GM18511 (cell line): Measurements from ENCODE around the gene THADA.

Experiments
- ATAC-seq: cut with Tn5 transposase; IDR thresholded peaks from one replicate; pipeline ENCODE4 v1.9.1; 2021; ENCODE audit warnings: mild to moderate bottlenecking, moderate library complexity; ENCODE audit not compliant: unreplicated experiment

THADA gene

DNA sequence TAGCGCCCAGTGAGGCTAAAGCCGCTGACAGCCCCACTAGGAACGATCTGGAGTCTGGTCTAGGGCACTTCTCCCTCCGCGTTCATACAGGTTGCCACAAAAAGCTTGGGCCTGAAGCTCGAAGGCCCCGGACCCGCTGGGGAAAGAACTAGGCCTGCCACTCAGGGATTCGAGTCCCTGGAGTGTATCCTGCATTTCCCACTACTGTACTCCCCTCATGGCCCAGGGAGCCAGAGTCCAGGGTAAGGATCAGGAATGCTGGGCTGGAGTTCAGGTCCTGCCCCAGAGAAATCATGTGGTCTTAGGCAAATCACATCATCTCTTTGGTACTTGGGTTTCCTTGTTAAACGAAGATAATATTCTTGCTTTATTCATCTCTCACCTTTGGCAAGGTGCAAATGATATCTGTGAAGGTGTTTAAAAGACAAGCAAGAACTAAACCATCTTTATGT is 368.0 kb downstream of the THADA start:
- no peak for ATAC-seq

DNA sequence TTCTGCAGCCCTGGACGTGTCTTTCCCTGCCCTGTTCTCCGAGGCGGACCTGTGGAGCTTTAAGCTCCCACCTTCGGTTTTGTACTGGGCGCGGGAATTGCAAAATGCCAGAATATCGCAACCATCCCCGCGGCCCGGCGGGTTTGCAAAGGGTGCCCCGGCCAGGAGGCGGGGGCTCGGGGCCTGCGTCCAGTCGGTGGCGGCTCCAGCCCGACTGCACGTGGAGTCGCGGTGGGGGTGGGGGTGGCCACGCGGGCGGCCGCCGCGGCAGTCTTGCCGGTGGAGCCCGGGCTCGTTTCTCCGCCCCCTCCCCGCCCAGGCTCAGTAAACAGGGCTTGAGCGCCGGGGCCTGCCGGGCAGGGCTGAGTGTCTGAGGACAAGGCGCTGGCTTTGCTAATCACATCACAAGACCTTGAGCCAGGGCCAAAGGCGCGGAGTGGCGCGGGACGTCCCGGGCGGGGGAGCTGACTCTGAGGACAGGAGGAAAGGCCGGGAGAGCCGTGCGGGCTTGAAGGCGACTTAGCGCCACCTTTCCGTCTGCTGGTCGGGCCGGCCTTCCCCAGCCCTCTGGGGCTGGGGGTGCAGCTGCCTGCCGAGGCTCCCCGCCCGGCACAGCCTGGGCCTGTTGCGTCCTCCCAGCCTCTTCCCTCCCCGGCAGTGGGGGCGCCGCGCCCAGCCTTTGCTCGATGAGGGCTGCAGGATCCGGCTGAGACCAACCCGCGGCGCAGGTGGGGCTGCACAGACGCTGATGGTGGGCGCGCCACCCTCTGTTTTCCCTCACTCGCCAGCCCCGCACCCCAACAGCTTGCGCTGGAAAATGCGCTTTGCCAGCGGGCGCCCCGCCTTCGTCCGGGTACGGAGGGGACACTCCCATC is 368.6 kb downstream of the THADA start:
- peak; percentile 27 for ATAC-seq

DNA sequence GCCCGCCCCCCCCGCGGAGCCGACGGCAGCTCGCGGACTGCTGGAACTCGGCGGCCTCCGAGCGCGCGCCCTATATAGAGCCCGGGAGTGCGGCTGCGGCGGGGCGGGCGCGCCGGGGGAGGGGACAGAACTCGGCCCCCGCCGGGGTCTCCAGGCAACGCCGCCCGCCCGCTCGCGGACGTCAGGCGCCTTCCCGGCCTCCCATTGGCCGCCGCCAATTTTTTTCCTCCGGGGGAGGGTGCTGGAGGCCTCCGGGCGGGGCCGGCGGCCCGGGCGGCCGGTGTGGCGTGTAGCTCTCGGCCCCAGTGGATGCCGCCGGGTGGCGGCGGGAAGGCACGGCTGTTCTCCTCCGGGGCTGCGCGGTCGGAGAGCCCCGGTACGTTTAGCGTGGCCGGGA is 369.3 kb downstream of the THADA start, which contains the start of gene ZFP36L2:
TSS of gene ZFP36L2 (minus strand) at position 49 of the 397 bp plus-strand sequence. CDS start 291 bp downstream, outside the sequence.
- ATAC-seq, result peak; percentile 62

DNA sequence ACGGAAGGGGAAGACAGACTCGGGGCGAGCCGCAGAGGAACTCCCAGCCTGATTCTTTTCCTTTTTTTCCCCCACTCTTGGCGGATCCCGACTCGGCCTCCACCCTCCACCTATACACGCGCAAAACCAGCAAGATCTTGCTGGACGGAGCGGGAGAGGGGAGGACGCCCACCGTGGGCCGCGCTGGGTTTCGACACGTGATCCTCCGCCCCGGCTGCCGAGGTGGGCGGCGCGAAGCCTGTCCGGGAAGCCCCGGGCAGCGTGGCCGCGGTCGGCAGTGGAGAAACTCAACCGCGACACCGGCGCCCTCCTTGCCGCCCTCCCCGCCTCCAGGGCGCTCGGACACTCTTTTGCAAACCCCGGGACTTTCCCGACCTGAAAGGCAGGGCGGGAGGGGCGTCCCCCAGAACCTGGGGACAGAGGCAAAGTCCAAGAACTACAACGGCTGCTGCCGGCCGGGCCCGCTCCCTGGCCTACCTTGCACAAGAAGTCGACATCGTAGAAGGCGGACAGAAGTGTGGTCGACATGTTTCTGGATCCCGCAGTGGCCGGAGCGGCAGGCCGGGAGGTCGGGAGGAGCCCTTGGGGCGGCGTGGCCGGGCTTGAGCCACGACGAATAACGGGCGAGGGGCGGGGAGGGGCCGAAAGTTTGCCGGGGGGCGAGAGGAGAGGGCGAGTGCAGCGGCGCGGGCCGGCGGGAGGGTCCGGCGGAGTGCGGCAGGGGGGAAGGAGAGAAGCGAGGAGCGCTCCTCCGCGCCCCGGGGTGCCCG is 369.9 kb downstream of the THADA start:
- ATAC-seq, result peak; percentile 33

DNA sequence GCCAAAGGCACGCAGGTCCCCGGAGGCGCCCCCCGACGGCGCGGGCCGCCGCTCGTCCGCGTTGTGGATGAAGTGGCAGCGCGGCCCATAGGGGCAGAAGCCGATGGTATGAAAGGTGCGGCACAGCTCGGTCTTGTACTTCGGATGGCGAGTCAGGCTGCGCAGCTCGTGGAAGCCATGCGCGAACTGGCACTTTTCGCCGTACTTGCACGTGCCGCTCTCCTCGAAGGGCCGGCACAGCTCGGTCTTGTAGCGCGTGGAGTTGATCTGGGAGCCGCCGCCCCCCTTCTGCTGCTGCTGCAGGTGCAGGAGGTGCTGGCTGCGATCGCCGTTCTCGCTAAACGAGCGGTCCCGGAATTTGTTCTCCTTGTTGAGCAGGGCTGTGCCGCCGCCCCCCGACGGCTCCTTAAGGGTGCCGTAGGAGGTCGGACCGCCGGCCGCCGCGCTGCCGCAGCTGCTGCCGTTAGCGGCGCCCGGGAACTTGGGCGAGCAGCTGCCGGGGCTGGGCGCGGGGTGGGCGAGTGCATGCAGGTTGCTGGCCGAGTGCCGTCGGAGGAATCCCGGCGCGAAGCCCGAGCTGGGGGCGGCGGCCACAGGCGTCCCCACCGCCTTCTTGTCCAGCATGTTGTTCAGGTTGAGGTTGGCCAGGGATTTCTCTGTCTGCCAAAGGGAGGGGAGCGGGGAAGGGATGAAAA is 370.6 kb downstream of the THADA start:
- no peak for ATAC-seq

DNA sequence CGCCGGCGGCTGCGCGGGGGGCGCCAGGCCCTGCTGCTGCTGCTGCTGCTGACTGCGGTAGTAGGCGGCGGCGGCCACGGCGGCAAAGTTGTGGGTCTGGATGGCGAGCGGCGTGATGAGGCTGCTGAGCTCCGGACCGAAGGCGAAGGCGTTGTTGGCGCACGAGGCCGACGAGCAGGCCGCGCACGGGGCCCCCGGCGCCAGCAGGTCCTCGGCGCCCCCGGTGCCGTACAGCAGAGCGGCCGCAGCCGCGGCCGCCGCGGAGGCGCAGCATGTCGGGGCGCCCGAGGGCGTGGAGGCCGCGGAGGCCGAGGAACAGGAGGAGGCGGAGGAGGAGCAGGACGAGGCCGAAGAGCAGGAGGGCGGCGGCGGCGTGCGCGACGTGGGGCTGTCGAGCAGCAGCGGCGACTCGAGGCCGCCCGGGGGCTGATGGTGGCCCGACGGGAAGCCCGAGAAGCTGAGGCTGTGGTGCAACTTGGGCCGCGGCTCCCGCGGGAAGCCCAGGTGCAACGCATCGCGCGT is 371.2 kb downstream of the THADA start:
- ATAC-seq, result no peak

DNA sequence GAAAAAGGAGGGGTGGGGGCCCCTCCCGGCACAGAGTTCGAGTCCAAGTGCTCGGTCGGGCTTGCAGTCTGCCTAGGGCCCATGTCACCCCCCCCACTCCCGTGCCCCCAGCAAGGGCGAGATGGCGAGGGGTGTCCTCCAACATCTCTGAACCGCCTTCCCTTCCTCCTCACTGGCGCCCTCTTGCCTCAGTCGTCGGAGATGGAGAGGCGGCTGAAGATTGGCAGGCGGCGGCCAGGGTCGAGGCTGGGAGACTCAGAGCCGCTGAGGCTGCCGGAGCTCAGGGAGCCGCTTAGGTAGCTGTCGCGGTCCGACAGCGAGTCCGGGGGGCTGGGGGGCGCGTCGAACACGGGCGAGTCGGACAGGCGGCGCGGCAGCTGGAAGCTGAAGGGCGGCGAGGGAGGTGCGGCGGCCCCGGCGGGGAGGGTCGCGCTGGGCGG is 371.7 kb downstream of the THADA start:
- no peak for ATAC-seq

DNA sequence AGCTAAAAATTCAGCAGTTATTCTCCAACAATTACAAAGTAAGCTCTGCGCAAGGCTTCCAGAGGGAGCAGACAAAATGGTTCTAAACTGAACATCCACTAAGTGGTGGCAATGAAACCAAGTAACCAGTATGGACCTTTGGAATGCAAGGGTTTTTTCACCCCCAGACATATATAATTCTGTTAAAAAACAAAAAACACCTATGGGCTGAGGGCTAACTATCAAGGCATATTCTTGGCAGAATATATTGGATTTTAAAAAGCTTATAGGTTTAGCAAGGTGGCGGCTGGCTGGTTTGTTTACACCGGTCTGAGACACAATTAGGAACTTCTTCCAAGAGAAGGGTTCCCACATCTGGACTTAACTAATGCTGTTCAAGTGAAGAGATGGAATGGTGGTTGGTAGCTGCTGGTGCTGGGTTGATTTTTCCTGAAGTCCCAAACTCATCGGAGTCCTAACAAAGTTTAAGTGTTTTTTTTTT is 372.3 kb downstream of the THADA start:
- ATAC-seq, result no peak

DNA sequence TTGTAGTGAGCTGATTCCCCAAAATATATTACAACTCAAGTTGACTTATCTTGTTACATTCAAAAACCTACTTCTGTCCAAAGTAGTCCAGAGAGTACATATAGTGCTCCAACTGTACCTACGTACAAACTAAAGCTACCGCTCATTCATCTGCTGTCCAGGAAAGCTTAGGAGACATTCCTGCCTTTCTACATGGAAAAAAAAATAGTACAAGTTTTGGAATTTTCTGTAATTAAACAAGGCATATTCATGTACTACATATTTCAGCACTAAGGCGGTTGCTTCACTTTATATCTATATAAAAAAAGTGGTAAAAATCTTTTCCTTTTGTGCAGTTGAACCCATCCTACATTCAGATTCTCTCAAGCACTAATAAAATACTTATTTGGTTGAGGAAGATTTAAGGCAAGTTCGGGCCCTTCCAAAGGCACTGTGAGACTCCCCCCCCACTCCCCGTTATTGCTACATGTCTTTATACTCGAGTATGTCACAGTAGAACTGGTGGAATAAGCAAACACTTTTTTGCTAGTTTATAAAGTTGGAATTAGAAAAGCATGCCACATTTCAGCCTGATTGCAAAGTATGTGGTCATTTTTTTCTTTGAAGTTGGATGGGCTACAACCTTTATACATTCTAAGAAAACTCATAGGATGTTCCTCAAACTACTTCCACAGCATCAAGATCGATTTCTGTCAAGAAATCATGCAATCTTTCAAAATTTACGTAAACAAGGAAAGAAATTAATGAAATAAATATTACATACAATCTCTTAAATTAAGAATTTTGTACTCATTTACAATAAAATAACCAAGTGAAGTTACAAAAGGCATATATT is 373.1 kb downstream of the THADA start:
- ATAC-seq, result no peak

DNA sequence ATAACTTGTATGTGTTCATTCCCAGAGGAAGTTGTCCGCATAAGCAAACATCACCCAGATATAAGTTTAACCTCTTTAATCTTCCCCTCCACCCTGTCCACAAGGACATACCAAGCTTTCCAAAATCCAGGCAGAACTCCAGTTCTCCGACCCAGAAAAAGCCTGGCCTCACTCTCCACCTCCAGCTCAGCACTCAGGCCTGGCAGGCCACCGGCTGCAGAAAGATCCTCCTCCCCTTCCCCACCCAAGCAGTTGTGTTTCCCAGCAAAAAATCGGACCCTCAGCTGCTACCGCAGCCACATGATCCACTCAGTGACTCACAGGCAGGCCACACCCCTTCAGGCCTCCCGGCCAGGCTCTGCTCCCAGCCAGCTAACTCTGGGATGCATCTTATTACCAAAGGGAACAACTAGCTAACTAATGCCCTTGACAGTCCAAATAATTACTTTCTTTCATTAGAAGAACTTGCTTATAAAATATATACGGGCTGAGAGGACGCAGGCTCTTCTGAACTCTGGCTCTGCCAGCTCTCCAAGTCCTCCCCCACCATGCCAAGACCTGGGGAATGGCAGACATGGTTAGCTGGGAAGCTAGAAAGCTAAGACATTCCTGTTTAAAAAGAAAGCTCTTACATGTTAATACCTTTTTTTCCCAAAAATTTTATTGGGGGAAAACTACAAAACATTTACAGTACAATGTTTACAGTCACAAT is 373.9 kb downstream of the THADA start:
- no peak for ATAC-seq

DNA sequence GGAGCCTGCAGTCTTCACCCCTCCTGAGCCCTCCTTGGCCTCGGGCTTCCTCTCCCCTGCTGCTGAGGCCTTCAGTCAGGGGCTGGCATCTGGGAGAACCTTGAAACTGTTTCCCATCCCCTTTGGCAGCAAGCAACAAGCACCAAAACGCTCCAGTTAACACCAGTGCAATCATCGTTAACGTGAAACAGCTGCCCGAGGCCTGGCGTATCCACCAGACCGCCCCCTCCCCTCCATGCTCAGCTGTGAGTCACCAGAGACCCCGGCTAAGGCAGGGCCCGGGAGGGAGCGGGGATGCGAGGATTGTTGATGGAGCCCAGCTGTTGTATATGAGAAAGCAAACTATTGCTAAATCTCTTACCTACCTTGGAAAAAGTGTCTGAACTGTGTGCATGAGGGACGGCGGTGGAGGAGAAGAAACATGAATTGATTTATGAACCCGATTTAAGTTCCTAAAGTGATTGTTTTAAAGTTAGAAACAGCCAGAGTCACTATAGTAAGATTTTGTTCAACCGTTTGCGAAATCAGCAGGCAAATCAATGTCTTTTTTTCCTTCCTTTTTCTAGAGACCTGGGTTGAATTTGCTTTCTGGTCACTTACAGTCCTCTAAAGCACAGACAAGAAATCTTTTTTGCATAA is 374.6 kb downstream of the THADA start:
- no peak for ATAC-seq

DNA sequence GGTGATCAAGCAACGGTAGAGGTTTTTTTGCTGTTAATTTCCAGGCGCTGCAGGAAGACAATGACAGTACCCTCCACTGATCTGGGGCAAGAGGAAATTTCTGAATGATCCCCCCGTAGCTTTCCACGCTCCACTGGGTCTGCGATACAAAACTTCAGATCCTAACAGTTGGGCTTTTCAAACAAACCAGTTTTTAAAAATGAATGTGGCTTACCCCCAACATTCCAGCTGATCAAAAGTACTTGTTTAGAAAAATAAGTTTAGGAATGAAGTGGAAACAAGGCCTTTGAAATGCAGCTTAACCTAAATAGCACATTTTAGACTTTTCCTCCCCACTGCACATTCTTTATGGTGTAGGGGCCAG is 375.1 kb downstream of the THADA start:
- ATAC-seq, result no peak

DNA sequence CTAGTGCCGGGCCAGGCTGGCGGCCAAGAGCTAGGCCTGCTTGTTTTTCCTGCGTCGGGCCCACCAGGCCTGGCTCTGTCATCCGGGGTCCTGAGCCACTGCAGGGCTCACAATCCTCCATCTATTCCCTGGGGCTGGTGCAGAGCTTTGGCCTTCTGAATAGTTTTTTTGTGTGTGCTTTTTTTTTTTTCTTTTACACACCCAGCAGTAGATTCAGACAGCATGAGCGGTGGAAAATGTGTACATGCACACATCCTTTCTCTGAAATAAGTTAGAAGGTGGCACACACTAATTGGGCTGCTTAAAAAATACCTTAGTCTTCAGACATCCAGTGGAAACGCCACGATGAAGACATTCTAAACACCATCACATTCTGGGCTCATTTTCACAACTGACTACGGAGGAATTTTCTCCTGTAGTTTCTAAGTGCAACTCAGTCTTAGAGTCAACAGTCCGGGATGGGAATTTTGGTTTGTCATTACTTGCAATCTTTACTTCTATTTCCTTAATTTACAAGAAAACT is 375.5 kb downstream of the THADA start:
- ATAC-seq, result no peak

DNA sequence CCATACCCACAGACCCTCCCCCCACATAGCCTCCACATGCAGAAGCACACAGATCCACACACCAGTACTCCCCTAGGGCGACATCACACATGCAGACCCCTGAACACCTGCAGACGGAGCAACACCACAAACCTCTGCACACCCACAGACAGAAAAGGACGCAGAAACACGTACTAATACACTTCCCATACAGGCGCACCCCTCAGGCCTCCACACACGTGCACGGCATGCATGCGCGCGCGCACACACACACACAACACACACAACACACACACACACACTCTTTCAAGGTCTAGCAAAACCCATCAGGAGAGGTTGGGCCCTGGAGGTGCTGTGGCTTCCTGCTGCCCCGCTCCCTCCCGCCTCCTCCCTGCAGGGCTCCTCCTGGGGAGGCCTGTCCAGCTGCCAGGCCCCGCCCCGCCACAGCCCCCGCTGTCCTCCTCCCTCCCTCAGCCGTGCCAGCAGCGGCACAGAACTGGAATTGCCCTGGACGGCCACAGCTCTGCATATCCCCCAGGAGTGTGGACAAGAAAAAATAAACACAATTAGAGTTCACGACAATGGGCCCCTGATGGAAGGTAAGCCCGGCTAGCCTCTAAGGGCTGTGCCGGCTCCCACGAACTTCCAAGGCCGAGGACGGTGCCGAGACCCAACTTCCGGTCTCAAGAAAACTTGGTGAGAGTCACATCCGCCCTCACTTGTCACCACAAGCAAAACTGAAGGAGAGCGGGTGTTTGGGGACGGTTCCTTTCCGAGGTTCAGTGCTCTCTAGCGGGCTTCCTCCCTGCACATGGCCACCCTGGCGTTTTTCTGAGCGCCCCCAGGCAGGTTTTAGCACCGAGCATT is 376.2 kb downstream of the THADA start:
- peak; percentile 67 for ATAC-seq

DNA sequence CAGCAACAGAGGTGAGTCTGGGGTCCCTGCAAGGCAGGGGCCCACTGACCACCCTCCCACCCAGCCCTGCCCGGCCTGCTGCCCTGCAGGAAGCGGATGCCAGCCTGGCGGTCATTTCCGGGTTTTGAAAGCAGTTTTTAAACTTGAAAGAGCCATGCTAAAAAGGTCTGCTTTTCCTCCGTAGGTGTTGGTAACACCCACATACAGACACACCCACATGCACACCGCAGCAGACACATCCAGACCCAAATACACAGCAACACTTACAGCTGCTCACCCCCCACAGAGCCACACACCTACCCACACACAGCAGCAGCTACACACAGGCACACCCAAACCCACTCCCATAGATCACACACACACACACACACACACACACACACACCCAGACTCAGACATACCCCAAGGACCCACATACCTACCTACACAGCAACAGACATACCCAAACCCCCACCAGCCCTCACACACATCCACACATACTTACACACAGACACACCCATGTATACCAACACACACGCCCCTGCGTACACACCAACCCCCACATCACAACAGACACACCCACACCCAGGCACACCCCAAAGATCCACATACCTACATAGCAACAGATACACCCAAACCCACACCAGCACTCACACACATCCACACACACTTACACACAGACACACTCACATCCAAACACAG is 377.0 kb downstream of the THADA start:
- peak; percentile 42 for ATAC-seq

DNA sequence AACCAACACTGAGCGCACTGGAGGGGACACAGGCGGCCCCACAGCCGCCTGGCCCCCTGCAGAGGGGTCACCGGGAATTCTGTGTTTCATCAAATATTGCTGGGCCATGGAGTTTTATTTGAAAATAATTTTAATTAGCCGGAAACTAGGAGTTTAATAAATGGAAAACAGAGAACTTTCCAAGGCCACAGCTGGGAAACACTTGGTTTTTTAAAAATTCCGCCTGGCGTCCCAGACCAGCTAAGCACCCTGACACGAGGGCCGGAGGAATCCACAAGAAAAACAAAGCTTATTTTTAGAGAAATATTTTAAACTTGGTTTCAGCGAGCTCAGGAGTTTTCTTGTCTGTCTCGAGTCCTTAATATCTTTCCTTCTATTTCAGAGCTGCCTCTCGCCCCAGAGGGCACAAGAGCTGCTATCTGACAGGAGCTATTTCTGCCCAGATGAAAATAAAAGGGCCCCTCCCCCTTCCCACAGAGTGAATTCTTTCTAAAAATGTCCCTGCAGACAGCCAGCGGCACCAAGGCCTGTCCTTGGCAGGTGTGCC is 377.6 kb downstream of the THADA start:
- ATAC-seq, result peak; percentile 2
